Measurements from ENCODE around the gene CCDC134.

DNA sequence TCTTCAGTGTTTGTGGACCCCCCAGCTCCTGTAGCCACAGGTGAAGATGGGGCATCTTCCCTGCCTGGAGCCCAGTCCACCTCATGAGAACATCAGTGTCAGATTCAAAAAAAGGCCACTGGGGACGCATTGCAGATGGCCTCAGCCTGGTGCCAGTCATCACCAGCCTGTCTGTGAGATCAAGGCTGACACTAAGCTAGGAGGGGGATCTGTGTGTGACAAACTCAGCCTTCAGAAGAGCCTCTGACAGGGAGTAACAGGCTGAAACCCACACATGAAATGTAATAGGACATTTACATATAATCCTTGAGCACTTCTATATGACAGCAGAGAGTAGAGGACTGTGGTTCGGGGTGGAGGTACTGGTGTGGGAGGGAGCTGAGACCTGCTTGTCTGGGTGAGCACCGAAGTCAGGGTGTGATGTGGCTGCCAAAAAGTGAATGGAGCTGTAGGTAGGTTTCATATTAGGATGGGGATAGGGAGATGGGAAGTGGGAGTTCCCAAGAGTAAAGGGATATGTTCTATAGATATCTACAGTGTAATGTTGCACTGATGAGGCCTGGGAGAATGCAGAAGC lies 20.5 kb upstream of the CCDC134 start:
- TF ChIP-seq, protein P1, sequence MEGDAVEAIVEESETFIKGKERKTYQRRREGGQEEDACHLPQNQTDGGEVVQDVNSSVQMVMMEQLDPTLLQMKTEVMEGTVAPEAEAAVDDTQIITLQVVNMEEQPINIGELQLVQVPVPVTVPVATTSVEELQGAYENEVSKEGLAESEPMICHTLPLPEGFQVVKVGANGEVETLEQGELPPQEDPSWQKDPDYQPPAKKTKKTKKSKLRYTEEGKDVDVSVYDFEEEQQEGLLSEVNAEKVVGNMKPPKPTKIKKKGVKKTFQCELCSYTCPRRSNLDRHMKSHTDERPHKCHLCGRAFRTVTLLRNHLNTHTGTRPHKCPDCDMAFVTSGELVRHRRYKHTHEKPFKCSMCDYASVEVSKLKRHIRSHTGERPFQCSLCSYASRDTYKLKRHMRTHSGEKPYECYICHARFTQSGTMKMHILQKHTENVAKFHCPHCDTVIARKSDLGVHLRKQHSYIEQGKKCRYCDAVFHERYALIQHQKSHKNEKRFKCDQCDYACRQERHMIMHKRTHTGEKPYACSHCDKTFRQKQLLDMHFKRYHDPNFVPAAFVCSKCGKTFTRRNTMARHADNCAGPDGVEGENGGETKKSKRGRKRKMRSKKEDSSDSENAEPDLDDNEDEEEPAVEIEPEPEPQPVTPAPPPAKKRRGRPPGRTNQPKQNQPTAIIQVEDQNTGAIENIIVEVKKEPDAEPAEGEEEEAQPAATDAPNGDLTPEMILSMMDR (IDR thresholded peaks at IDR 0.05): no peak
- TF ChIP-seq POLR2A (IDR thresholded peaks at IDR 0.05) (no peak), EP300 (IDR thresholded peaks at IDR 0.05) (no peak)

Data from suprapubic skin (tissue), 3 donors.